IPS-20b (cell line): Measurements from ENCODE around the gene MVB12B.
"Not testable (repeated sequence)": the region's sequence is repeated elsewhere in the genome, so short reads cannot be mapped to it uniquely, and the experiment has no call there.

Experiments used
- H3K27ac ChIP-seq: one replicate; pipeline ENCODE4 v1.5.1; 2013; ENCODE audit warnings: low read length
- H3K27me3 ChIP-seq: 2 replicates; pipeline ENCODE4 v1.6.1; 2013; ENCODE audit warnings: mild to moderate bottlenecking, low read length, inconsistent platforms; ENCODE audit not compliant: insufficient read depth
- H3K36me3 ChIP-seq: 2 replicates; pipeline ENCODE4 v1.6.1; 2013; ENCODE audit warnings: low read depth, mild to moderate bottlenecking, inconsistent platforms, low read length, moderate library complexity; ENCODE audit not compliant: insufficient read depth
- H3K4me1 ChIP-seq: 2 replicates; pipeline ENCODE4 v1.6.1; 2013; ENCODE audit warnings: mild to moderate bottlenecking, control low read depth, inconsistent platforms, low read length, moderate library complexity; ENCODE audit not compliant: insufficient read depth
- H3K4me3 ChIP-seq: 2 replicates; pipeline ENCODE4 v1.5.1; 2013; ENCODE audit warnings: mild to moderate bottlenecking, low read length, inconsistent platforms
- H3K9ac ChIP-seq: 2 replicates; pipeline ENCODE4 v1.6.1; 2013; ENCODE audit warnings: low read depth, mild to moderate bottlenecking, inconsistent platforms, low read length, moderate library complexity
- H3K9me3 ChIP-seq: 2 replicates; pipeline ENCODE4 v1.6.1; 2013; ENCODE audit warnings: mild to moderate bottlenecking, low read depth, low read length, inconsistent platforms; ENCODE audit not compliant: insufficient read depth

The MVB12B gene

GRCh38 chr9:126540398-126540797 lies 213.8 kb downstream of the MVB12B start:
- H3K36me3 ChIP-seq, H3K27me3 ChIP-seq, H3K9me3 ChIP-seq, H3K9ac ChIP-seq, H3K27ac ChIP-seq, H3K4me1 ChIP-seq, H3K4me3 ChIP-seq: not testable (repeated sequence)

DNA sequence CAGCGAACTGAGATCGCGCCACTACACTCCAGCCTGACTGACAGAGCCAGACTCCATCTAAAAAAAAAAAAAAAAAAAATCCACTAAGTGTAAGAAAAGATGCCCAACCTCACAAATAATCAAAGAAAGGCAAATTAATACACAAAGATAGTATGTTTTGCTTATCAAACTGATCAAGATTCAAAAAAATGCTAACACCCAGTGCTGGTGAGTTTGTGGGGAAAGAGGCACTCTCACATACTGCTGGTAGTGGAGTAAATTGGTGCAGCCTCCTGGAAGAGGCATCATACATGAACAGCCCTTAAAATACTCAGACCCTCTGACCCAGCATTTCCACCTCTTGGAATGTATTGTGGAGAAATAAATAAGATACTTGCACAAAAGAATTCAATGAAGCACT lies 216.9 kb downstream of the MVB12B start:
- H3K4me3 ChIP-seq, result no peak overlapping the region
- H3K27me3 ChIP-seq, result no peaks in the 10 kb centered on the region
- no peaks in the 10 kb centered on the region for H3K9me3 ChIP-seq
- no peaks in the 10 kb centered on the region for H3K36me3 ChIP-seq
- no peaks in the 10 kb centered on the region for H3K4me1 ChIP-seq
- H3K9ac ChIP-seq, result no peak overlapping the region
- no peak overlapping the region for H3K27ac ChIP-seq

DNA sequence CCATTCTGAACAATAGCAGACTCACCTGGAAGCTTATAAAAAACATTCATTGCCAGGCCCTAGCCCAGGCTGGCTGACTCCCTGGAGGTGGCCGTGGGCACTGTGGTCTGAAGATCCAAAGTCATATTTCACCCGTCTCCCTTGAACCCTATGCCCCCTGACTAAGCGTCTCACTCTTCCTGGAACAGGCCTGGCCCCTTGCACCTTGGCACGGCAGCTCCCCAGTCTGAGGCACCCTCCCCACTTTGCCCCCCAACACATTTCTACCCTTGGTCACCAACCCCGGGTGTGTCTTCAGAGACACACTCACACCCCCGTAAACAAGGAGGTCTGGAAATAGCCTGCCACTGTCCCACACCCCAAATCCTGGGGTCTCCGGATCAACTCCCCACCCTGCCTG lies 218.5 kb downstream of the MVB12B start:
- no peak overlapping the region for H3K9ac ChIP-seq
- no peaks in the 10 kb centered on the region for H3K27me3 ChIP-seq
- H3K9me3 ChIP-seq, result no peaks in the 10 kb centered on the region
- H3K27ac ChIP-seq, result no peak overlapping the region
- no peaks in the 10 kb centered on the region for H3K36me3 ChIP-seq
- no peak overlapping the region for H3K4me3 ChIP-seq
- H3K4me1 ChIP-seq, result no peaks in the 10 kb centered on the region

- Histone ChIP-seq H3K36me3 (no peaks in the 10 kb centered on the region), H3K27ac (no peak overlapping the region), H3K4me1 (no peaks in the 10 kb centered on the region), H3K4me3 (no peak overlapping the region), H3K9ac (no peak overlapping the region), H3K9me3 (no peaks in the 10 kb centered on the region), H3K27me3 (no peaks in the 10 kb centered on the region)
These were observed 219.4 kb downstream of the MVB12B start for GRCh38 chr9:126546036-126546435.

DNA sequence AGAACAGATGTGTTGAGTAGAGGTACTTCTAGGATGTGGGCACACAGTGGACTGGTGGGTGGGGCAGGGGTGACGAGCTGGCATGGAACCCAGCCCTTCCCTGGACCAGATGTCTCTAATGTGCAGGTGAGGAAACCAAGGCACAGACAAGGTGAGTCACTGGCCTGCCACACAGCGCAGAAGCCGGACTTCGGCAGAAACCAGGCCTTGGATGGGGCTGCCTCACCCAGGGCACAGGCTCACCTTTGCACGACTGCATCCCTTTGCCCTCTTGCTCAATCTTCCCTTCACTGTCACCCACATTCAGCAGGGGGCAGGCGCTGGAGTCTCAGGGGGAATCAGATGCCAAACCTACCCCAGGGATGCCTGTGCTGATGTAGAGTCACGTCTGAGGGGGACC lies 221.7 kb downstream of the MVB12B start:
- no peaks in the 10 kb centered on the region for H3K4me1 ChIP-seq
- H3K4me3 ChIP-seq, result no peak overlapping the region
- H3K9me3 ChIP-seq, result no peaks in the 10 kb centered on the region
- no peak overlapping the region for H3K27ac ChIP-seq
- no peak overlapping the region for H3K9ac ChIP-seq
- no peaks in the 10 kb centered on the region for H3K36me3 ChIP-seq
- no peaks in the 10 kb centered on the region for H3K27me3 ChIP-seq

DNA sequence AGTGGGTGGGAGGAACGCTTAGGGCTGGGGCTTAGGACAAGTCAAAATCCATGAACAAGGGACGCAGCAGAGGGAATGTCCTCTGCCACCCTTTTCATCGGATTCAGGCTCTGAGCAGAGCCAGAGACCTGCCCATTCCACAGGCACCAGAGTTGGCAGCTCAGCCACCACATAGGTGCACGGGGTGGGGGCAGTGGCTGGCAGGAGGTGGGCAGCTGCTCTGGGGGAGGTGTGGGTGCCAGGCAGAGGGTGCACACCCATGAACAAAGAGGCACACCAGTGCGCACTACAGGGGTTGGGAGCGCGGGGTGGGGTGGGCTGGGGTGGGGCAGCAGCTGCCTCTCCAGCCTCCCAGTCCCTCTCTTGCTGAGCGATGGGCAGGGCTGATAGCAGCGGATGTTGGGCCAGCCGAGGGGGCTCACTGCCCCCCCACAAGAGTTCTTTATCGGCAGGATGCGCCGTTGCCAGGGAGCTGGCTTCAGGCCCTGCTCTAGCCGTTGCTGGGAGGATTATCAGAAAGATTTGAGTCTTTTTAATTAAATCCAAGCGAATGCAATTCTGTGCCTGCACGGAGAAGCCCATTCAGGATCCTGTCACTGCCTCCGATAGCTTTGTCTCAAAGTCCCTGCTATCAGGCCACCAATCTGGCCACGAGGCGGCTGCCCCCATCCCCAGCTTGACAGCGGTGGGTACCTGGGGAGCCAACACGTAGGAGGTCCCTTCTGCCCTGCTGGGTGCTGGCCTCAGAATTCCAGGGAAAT lies 222.8 kb downstream of the MVB12B start:
- Histone ChIP-seq H3K36me3 (no peaks in the 10 kb centered on the region), H3K27me3 (no peaks in the 10 kb centered on the region), H3K27ac (no peak overlapping the region), H3K4me3 (no peak overlapping the region), H3K9me3 (no peaks in the 10 kb centered on the region), H3K4me1 (no peaks in the 10 kb centered on the region), H3K9ac (no peak overlapping the region)

GRCh38 chr9:126550891-126551351 lies 224.3 kb downstream of the MVB12B start:
- H3K27ac ChIP-seq, result no peak overlapping the region
- H3K9me3 ChIP-seq, result no peaks in the 10 kb centered on the region
- no peaks in the 10 kb centered on the region for H3K4me1 ChIP-seq
- no peak overlapping the region for H3K4me3 ChIP-seq
- H3K27me3 ChIP-seq, result no peaks in the 10 kb centered on the region
- H3K9ac ChIP-seq, result no peak overlapping the region
- H3K36me3 ChIP-seq, result no peaks in the 10 kb centered on the region

DNA sequence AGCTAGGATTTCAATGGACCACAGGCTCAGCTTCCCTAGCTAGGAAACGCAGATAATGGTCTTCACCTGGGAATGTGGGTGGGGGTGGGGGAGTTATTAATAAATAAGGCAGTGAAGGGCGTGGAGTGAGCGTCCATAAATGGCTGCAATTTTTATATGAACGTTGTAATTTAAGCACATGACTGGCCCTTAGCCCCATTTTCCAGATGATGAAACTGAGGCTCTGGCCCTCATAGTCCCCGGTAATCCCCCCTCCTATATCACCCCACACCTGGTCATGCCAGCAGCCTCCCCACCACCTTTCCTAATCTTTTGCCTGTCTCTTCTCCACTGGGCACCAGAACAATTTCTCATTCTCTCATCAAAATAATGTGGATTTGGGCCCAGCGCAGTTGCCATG lies 225.2 kb downstream of the MVB12B start:
- H3K4me3 ChIP-seq, result no peak overlapping the region
- no peaks in the 10 kb centered on the region for H3K4me1 ChIP-seq
- no peaks in the 10 kb centered on the region for H3K36me3 ChIP-seq
- no peaks in the 10 kb centered on the region for H3K27me3 ChIP-seq
- H3K9ac ChIP-seq, result no peak overlapping the region
- H3K27ac ChIP-seq, result no peak overlapping the region
- no peaks in the 10 kb centered on the region for H3K9me3 ChIP-seq

DNA sequence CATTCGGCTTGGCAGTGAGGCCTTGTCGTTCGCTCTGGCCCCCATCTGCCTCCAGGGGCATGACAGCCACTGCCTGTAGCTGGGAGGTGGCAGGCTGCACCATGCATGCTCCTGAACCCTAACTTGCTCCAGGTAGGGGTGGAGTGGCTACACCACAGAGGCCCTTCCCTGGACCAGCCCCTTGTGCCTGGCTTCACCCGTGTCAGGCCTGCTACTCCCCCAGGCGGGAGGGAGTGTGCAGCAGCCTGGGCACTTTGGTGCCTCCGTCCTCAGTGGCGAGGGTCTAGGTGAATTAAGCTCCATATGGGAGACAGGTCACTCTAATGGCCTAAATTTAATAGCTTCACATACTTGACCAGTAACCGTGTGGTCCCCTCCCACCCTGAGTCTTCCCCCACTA lies 227.7 kb downstream of the MVB12B start:
- H3K36me3 ChIP-seq, result no peaks in the 10 kb centered on the region
- no peak overlapping the region for H3K4me3 ChIP-seq
- no peak overlapping the region for H3K9ac ChIP-seq
- no peaks in the 10 kb centered on the region for H3K4me1 ChIP-seq
- 0 out of 2 replicates have a peak, but pooled peaks cover 6% of the 10 kb centered on the region for H3K27me3 ChIP-seq
- no peak overlapping the region for H3K27ac ChIP-seq
- H3K9me3 ChIP-seq, result no peaks in the 10 kb centered on the region

- H3K27me3 ChIP-seq, H3K27ac ChIP-seq, H3K9me3 ChIP-seq, H3K4me3 ChIP-seq, H3K9ac ChIP-seq, H3K4me1 ChIP-seq, H3K36me3 ChIP-seq: not testable (repeated sequence)
These were observed 228.8 kb downstream of the MVB12B start for GRCh38 chr9:126555421-126555820.
